MCF 10A (cell line): ENCODE data around the gene MIPOL1. TPM values are rescaled to one million over a fixed set of nuclear protein-coding genes. Genes with fewer than 3 reads are reported as not detected.

Experiments used
- BruUV-seq: library from RNA; stranded (reverse); fragments of 400-500 nt; replicated peaks from 2 replicates; lab custom pipeline; 2021; lab: Mats Ljungman, UMichigan
- CTCF ChIA-PET: fragments of 300-600 bp; sonication (Branson Sonifier 250); formaldehyde crosslinking; extraction: SDS; loops from one replicate; lab custom pipeline; 2021; ENCODE audit warnings: antibody characterized with exemption, inconsistent platforms; lab: Yijun Ruan, JAX
- POLR2A ChIA-PET: fragments of 300-600, 350-650 bp; sonication (Branson Sonifier 250); formaldehyde crosslinking; extraction: SDS; loops from one replicate; lab custom pipeline; 2020; ENCODE audit warnings: antibody characterized with exemption, inconsistent platforms; lab: Yijun Ruan, JAX
- DNase-seq: peaks from one replicate; pipeline ENCODE4 v3.0.0-alpha.2; 2018; ENCODE audit not compliant: unreplicated experiment
- H3K27ac Mint-ChIP-seq: one replicate; pipeline ENCODE4 v1.8.0; 2022; ENCODE audit warnings: mild to moderate bottlenecking, low read depth, mixed read lengths; ENCODE audit not compliant: unreplicated experiment
- H3K27me3 Mint-ChIP-seq: one replicate; pipeline ENCODE4 v1.8.0; 2022; ENCODE audit warnings: mixed read lengths; ENCODE audit not compliant: insufficient read depth, unreplicated experiment
- H3K36me3 Mint-ChIP-seq: one replicate; pipeline ENCODE4 v1.8.0; 2022; ENCODE audit warnings: mild to moderate bottlenecking, moderate library complexity, mixed read lengths; ENCODE audit not compliant: insufficient read depth, unreplicated experiment
- H3K4me1 Mint-ChIP-seq: one replicate; pipeline ENCODE4 v1.8.0; 2022; ENCODE audit warnings: mixed read lengths; ENCODE audit not compliant: insufficient read depth, unreplicated experiment
- H3K4me3 Mint-ChIP-seq: one replicate; pipeline ENCODE4 v1.8.0; 2022; ENCODE audit warnings: mild to moderate bottlenecking, moderate library complexity, mixed read lengths; ENCODE audit not compliant: unreplicated experiment
- H3K9me3 Mint-ChIP-seq: one replicate; pipeline ENCODE4 v1.8.0; 2022; ENCODE audit warnings: mixed read lengths; ENCODE audit not compliant: unreplicated experiment
- CTCF ChIP-seq: fragments of 200-600 bp; IDR thresholded peaks from one replicate; pipeline ENCODE4 v1.8.0; 2022; ENCODE audit warnings: antibody characterized with exemption, mild to moderate bottlenecking; ENCODE audit not compliant: unreplicated experiment
- intact Hi-C: fragments of 100-400 bp; cut with micrococcal nuclease; formaldehyde crosslinking; loops from 2 replicates; pipeline ENCODE4 v1.14.1; 2022
- total RNA-seq: library from RNA; stranded (reverse); gene quantifications from 2 replicates; pipeline ENCODE4 v1.2.3, GENCODE V29; 2022

The MIPOL1 gene
- total RNA-seq, 1 experiment from 2014 or later = 16.3 TPM

- H3K27ac Mint-ChIP-seq = no peak overlapping the region
- H3K36me3 Mint-ChIP-seq = no peaks in the 10 kb centered on the region
- no peaks in the 10 kb centered on the region for H3K9me3 Mint-ChIP-seq
- CTCF ChIA-PET = interaction anchor here (0.6 kb wide), 1 partner anchor 28 kb away, joined by 5 read pairs; no protein-coding TSS in a partner anchor
- H3K4me1 Mint-ChIP-seq = no peaks in the 10 kb centered on the region
- no peak for DNase-seq
- no peaks in the 10 kb centered on the region for H3K27me3 Mint-ChIP-seq
- intact Hi-C loops = no loop called here
- POLR2A ChIA-PET = no interaction called here
- TF ChIP-seq CTCF = no peak
- no TSS peak for BruUV-seq
- no peak overlapping the region for H3K4me3 Mint-ChIP-seq
Measured at GRCh38 chr14:37417833-37418232, 220.1 kb downstream of the MIPOL1 start.

GRCh38 chr14:37420622-37421021 lies 222.9 kb downstream of the MIPOL1 start:
- Mint-ChIP-seq H3K36me3 (no peaks in the 10 kb centered on the region), H3K27me3 (no peaks in the 10 kb centered on the region), H3K4me3 (no peak overlapping the region), H3K4me1 (no peaks in the 10 kb centered on the region), H3K27ac (no peak overlapping the region), H3K9me3 (no peaks in the 10 kb centered on the region)
- POLR2A ChIA-PET = no interaction called here
- BruUV-seq = no TSS peak
- TF ChIP-seq CTCF = no peak
- CTCF ChIA-PET = no interaction called here
- intact Hi-C loops = no loop called here
- DNase-seq = no peak

- ChIA-PET CTCF (no interaction called here), POLR2A (no interaction called here)
- no peak for DNase-seq
- Mint-ChIP-seq H3K36me3 (no peaks in the 10 kb centered on the region), H3K4me1 (no peaks in the 10 kb centered on the region), H3K27me3 (no peaks in the 10 kb centered on the region), H3K27ac (no peak overlapping the region), H3K4me3 (no peak overlapping the region), H3K9me3 (no peaks in the 10 kb centered on the region)
- intact Hi-C loops = no loop called here
- BruUV-seq = no TSS peak
- no peak for TF ChIP-seq CTCF
Measured at GRCh38 chr14:37422319-37422718, 224.6 kb downstream of the MIPOL1 start.

GRCh38 chr14:37422748-37423147 lies 225.0 kb downstream of the MIPOL1 start:
- POLR2A ChIA-PET = no interaction called here
- no TSS peak for BruUV-seq

More at GRCh38 chr14:37422748-37423147, 225.0 kb downstream of the MIPOL1 start:
- Mint-ChIP-seq H3K27me3 (no peaks in the 10 kb centered on the region), H3K4me1 (no peaks in the 10 kb centered on the region), H3K9me3 (no peaks in the 10 kb centered on the region), H3K4me3 (no peak overlapping the region), H3K36me3 (no peaks in the 10 kb centered on the region), H3K27ac (no peak overlapping the region)
- no peak for DNase-seq
- intact Hi-C loops = no loop called here
- CTCF ChIA-PET = no interaction called here
- TF ChIP-seq CTCF = no peak
